HG03159 (cell line): Measurements from ENCODE around the gene FAM50A.
"Not testable (repeated sequence)": the region's sequence is repeated elsewhere in the genome, so short reads cannot be mapped to it uniquely, and the experiment has no call there.

ENCODE experiments used
- ATAC-seq: cut with Tn5 transposase; IDR thresholded peaks from one replicate; pipeline ENCODE4 v1.9.1; 2021; ENCODE audit warnings: mild to moderate bottlenecking, moderate library complexity; ENCODE audit not compliant: unreplicated experiment

FAM50A gene

GRCh38 chrX:154481911-154482601 lies 38.1 kb downstream of the FAM50A start:
- no peak for ATAC-seq

DNA sequence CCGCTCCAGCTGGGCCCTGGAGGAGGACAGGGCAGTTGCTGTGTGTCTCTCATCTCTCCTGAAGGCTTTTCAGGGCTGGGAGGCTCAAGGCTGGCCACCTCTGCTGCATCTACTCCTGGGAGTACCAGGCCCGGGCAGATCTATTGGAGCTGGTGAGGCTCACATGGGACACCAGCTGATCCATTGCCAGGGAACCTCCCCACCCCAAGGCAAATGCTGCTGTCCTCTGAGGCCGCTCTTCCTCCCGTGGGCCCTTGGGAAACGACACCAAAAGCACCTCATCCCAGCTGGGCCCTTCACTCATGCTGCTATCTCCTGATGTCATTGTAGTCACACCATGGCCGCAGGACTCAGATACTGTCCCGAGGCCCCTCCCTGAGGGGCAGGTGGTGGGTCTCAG lies 38.8 kb downstream of the FAM50A start:
- no peak for ATAC-seq

- no peak for ATAC-seq
Observed at GRCh38 chrX:154483325-154483724, 39.4 kb downstream of the FAM50A start.

DNA sequence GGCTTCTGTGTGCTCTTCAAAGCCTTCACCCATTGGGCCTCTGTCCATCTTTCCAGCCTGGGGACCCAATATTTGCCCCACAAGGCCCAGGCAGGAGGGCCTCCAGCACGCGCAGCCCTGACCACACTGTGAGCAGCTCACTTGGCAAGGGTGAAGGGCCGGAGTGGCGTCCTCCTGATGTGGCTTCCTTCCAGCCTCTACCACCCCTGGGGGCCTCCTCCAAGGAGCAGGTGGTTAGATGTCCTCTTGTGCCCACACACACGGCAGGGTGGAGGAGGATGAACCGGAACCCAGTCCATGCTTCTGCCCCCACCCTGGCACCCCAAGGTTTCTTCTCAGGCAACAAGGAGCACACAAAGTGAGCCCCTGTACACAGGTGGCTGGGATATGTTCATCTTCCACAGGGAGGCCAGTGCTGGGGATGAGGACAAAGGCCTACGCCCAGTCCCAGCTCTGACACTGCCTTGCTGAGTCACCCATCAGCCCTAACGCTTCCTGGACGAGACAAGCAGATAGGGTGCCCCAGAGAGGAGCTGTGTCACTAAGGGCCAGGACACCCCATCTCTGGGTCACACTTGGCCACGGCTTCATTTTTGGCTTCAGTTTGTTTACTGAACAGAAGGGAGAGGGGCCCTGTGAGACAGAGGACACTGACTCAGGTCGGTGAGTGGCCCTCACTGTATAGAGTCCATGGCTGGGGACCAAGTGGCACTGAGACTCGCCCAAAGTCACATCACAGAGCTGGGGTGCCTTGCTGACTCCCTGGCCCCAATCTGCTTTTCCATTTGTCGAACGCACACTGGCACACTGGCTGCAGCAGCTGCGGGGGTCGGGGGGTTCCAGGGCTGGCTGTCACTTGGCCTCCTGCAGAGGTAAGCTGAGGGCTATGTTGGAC lies 40.6 kb downstream of the FAM50A start:
- ATAC-seq: no peak

DNA sequence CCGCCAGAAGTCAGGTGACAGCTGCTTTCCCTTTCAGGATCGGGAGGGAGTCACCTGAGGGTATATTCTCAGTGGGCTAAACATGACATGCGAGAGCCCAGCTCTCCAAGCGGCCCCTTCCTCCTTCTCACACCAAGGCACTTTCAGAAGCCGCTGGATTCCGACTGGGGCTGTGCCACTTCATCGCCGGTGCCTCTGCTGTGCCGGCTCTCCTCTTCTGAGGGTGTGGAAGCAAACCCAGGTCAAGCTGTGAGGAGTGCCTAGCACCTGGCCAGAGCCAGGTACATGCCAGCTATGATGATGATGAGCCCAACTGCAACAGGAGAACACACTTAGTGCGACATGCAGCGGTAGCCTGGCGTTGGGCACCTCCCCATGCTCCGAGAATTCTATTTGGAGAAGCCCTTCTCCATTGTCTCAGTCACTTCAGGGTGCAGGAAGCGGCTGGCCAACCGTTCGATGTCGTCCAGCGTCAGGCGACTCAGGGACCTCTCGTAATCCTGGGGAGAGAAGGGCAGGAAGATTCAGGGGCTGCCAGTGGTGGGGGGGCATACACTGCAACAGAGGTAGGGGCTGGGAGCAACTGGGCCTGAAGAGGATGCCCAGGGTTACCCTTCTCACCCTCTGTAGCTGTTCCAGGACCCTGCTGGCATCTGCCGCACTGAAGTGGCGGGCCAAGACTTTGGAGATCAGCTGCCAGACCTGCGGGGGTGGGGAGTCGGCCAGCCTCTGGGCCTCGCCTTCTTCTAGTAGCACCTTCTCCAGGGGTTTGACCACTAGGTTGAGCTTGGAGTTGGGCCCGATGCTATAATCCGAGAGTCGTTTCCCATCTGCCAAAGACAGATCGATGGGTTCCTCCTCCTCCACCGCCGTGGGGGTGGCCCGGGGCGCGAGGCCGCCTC lies 41.5 kb downstream of the FAM50A start:
- no peak for ATAC-seq

DNA sequence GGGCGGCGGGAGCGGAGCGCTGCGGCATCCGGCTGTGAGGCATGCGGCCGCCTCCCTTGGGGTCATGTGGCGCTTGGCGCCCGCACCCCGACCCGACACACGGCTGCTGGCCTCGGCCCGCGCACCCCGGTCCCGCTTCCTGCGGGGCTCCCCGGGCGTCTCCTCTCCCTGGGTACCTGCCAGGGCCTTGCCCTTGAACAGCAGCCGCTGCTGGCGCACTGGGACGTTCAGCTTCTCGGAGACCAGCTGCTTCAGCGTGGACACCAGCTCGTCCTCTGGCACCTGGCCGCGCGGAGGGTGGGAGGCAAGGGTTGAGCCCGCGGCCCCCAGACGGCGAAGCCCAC lies 42.1 kb downstream of the FAM50A start:
- no peak for ATAC-seq

DNA sequence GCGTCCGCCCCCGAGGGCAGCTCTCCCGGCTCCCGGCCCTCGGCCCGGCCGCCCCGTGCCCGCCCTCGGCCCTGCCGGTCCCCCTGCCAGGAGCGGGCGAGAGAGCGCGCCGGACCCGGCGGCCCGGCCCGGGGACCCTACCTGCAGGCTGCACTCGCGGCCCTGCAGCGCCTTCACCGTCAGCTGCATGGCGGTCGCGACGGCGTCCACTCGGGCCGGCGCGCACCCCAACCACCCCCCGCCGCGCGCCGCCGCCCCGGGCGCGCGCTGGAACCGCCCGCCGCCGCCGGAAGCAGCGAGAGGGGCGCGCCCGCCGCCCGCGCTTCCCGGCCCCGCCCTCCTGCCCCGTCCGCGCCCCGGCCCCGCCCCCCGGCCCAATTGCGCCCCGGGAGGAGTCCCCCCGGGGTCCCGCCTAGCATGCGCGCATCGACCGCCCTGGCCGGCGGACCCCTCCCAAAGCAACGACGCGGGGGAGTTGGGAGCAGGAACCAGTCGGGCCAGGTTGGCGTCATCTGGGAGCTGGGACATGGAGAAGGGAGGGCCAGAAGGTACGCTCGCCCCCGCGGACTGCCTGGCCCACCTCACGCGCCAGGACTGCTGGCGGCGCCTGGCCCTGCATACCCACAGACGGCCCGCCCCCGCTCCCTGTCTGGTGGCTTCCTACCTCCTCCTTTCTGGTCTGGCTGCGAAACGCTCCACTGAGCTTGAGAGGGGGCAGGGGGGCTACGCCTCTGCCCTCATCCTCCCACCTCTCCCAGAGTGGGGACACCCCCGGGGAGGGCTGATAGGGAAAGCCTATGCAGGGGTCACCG lies 42.7 kb downstream of the FAM50A start, which contains the start of gene UBL4A:
Gene UBL4A, minus strand, starts transcription at position 220 of the 812 bp plus-strand sequence. Its CDS starts 31 bp downstream, at position 189.
- ATAC-seq: peak; percentile 28

DNA sequence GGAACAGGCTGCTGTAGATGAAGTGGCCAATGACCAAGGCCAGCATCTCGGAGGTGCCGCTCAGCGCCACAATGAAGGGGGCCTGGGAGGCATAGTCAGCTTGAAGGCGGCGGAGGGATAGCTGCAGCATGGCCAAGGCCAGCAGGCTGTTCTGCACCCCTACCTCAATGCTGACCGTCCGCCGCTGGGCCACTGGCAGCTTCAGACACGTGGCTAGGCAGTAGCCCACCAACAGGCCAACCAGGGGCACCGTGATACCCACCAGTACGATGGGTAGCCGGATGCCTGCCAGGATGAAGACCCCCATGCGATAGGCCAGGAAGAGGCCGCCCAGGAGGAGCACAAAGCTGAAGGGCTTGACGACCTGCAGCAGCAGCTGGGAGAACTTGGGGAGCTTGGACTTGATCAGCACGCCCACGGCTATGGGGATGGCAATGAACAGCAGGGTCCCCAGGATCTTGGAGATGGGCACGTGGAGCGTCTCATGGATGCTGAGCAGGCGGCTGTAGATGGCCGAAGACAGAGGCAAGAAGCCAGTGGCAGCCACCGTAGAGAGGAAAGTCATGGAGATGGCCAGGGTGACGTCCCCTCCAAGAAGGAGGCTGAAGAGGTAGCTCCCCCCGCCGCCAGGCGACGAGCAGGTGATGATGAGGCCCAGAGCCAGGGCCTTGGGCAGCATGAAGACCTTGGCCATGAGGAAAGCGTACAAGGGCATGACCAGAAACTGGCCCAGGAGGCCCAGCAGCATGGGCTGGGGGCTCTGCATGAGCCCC lies 43.8 kb downstream of the FAM50A start:
- no peak for ATAC-seq

GRCh38 chrX:154488336-154489075 lies 44.6 kb downstream of the FAM50A start:
- no peak for ATAC-seq

DNA sequence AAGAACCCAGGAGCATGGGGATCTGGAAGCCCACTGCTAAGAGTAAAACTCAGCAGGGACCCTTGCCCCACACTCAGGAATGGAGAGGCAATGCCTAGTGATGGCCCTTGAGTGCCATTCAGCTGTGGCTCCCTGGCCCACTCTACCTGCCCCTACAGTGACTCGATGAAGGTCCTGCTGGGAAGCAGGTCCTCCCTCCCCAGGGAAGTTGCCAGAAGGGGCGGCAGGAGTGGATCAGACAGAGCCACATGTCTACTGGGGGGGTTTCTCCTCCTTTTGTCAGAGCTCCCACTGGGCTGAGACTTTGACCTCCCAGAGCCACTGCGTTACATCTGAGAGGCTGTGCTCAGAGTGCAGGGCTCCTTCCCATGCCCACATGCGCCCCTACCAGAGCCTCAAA lies 45.2 kb downstream of the FAM50A start:
- no peak for ATAC-seq

- ATAC-seq: no peak
Observed at GRCh38 chrX:154490021-154490413, 46.1 kb downstream of the FAM50A start.

DNA sequence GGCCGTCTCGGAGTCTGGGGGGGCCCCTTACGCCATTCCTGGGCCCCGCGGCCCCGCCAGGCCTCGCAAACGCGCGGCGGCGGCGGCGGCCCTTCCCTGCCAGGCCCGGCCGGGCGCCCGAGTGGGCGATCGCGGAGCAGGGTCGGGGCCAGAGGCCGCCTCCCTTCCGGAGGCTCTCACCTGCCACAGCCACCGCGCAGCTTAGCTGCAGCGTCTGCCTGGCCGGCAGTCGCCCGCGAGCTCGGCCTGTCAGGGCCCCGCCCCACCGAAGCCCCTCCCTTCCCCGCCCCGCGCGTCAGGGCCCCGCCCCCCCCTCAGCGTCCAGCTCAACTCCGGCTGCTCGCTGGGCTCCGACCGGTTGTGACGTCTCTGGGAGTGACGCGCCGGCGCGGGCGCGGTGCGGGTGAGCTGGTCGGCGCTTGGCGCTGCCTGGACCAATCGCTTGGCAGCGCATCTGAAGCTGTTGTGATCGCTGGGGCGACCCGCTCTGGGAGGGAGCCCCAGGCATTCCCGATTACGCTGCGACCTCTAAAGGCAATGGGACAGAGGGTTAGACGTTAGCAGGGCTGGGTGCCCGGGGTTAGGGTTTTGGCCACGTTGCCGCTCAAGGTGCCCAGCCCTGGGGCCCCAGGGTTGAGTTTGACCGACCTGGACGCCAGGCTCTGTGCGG lies 46.6 kb downstream of the FAM50A start, which contains the start of gene SLC10A3:
Gene SLC10A3, minus strand, starts transcription at position 216 of the 670 bp plus-strand sequence. CDS start 1,689 bp downstream, outside the sequence.
- peak; percentile 78 for ATAC-seq

GRCh38 chrX:154494715-154495114 lies 50.8 kb downstream of the FAM50A start:
- ATAC-seq: no peak

DNA sequence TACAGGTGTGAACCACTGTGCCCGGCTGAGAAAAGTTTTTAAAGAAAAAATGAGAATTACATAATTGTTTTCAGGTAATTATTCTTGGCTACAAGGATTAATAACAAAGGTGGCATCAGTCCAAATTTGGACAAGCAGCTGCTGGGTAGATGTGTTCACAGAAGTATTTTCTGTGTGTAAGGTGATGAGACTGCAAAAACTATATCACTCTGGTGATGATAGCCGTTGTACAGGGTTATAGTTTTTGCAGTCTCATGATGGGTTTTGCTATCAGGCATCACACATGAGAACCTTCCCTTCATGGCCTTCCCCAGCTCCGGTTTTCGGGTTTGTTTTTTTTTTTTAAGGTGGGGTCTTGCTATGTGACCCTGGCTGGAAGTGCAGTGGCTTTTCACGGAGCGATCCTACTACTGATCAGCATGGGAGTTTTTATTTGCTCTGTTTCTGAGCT lies 51.6 kb downstream of the FAM50A start:
- no peak for ATAC-seq

GRCh38 chrX:154496591-154497137 lies 52.7 kb downstream of the FAM50A start:
- ATAC-seq: not testable (repeated sequence)
